WTC11 (cell line): ENCODE data around the gene SUCLG2.

Experiments used
- JUN ChIP-seq: sonication (generic); formaldehyde crosslinking; IDR thresholded peaks from 2 replicates; pipeline ENCODE4 v1.8.0; 2023; ENCODE audit warnings: mild to moderate bottlenecking, missing genetic modification reagents
- NFE2L1 ChIP-seq: sonication (generic); formaldehyde crosslinking; IDR thresholded peaks from 2 replicates; pipeline ENCODE4 v1.8.1; 2023; ENCODE audit warnings: missing genetic modification reagents
- TF ChIP-seq, protein P1 (sequence below): sonication (generic); formaldehyde crosslinking; IDR thresholded peaks from 2 replicates; pipeline ENCODE4 v1.8.1; 2022; ENCODE audit warnings: mild to moderate bottlenecking, missing genetic modification reagents, moderate library complexity, borderline replicate concordance
- TF ChIP-seq, protein P2 (sequence below): fragments of 200-600 bp; IDR thresholded peaks from 2 replicates; pipeline ENCODE4 v1.8.0; 2022; ENCODE audit warnings: antibody characterized with exemption
- TF ChIP-seq, protein P3 (sequence below): sonication (generic); formaldehyde crosslinking; IDR thresholded peaks from 2 replicates; pipeline ENCODE4 v1.8.1; 2023; ENCODE audit warnings: mild to moderate bottlenecking, moderate library complexity, missing genetic modification reagents

DNA sequence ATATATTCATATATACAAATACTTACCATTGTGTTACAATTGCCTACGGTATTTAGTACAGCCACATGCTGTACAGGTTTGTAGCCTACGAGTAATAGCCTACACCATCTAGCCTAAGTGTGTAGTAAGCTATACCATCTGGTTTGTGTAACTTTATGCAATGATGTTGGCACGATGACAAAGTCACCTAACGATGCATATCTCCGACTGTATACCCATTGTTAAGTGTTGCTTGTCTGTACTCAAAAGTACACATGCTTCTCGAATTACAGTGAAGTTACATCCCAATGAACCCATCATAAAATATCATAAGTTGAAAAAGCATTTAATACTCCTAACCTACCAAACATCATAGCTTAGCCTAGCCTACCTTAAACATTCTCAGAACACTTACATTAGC is 329.2 kb downstream of the SUCLG2 start:
- TF ChIP-seq, protein P1, sequence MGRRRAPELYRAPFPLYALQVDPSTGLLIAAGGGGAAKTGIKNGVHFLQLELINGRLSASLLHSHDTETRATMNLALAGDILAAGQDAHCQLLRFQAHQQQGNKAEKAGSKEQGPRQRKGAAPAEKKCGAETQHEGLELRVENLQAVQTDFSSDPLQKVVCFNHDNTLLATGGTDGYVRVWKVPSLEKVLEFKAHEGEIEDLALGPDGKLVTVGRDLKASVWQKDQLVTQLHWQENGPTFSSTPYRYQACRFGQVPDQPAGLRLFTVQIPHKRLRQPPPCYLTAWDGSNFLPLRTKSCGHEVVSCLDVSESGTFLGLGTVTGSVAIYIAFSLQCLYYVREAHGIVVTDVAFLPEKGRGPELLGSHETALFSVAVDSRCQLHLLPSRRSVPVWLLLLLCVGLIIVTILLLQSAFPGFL (CRISPR knock-in tag) = no peak
- TF ChIP-seq, protein P2, sequence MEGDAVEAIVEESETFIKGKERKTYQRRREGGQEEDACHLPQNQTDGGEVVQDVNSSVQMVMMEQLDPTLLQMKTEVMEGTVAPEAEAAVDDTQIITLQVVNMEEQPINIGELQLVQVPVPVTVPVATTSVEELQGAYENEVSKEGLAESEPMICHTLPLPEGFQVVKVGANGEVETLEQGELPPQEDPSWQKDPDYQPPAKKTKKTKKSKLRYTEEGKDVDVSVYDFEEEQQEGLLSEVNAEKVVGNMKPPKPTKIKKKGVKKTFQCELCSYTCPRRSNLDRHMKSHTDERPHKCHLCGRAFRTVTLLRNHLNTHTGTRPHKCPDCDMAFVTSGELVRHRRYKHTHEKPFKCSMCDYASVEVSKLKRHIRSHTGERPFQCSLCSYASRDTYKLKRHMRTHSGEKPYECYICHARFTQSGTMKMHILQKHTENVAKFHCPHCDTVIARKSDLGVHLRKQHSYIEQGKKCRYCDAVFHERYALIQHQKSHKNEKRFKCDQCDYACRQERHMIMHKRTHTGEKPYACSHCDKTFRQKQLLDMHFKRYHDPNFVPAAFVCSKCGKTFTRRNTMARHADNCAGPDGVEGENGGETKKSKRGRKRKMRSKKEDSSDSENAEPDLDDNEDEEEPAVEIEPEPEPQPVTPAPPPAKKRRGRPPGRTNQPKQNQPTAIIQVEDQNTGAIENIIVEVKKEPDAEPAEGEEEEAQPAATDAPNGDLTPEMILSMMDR = no peak
- TF ChIP-seq JUN (CRISPR knock-in tag) (no peak), NFE2L1 (CRISPR knock-in tag) (no peak)
- TF ChIP-seq, protein P3, sequence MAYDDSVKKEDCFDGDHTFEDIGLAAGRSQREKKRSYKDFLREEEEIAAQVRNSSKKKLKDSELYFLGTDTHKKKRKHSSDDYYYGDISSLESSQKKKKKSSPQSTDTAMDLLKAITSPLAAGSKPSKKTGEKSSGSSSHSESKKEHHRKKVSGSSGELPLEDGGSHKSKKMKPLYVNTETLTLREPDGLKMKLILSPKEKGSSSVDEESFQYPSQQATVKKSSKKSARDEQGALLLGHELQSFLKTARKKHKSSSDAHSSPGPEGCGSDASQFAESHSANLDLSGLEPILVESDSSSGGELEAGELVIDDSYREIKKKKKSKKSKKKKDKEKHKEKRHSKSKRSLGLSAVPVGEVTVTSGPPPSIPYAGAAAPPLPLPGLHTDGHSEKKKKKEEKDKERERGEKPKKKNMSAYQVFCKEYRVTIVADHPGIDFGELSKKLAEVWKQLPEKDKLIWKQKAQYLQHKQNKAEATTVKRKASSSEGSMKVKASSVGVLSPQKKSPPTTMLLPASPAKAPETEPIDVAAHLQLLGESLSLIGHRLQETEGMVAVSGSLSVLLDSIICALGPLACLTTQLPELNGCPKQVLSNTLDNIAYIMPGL (CRISPR knock-in tag) = no peak
